MCF 10A (cell line): ENCODE data around the gene TMCC1. TPM values are rescaled to one million over a fixed set of nuclear protein-coding genes. Genes with fewer than 3 reads are reported as not detected.
"Not testable (repeated sequence)": the region's sequence is repeated elsewhere in the genome, so short reads cannot be mapped to it uniquely, and the experiment has no call there.

ENCODE experiments used
- BruUV-seq: library from RNA; stranded (reverse); fragments of 400-500 nt; replicated peaks from 2 replicates; lab custom pipeline; 2021; lab: Mats Ljungman, UMichigan
- CTCF ChIA-PET: fragments of 300-600 bp; sonication (Branson Sonifier 250); formaldehyde crosslinking; extraction: SDS; loops from one replicate; lab custom pipeline; 2021; ENCODE audit warnings: antibody characterized with exemption, inconsistent platforms; lab: Yijun Ruan, JAX
- POLR2A ChIA-PET: fragments of 300-600, 350-650 bp; sonication (Branson Sonifier 250); formaldehyde crosslinking; extraction: SDS; loops from one replicate; lab custom pipeline; 2020; ENCODE audit warnings: antibody characterized with exemption, inconsistent platforms; lab: Yijun Ruan, JAX
- DNase-seq: peaks from one replicate; pipeline ENCODE4 v3.0.0-alpha.2; 2018; ENCODE audit not compliant: unreplicated experiment
- H3K27ac Mint-ChIP-seq: one replicate; pipeline ENCODE4 v1.8.0; 2022; ENCODE audit warnings: mild to moderate bottlenecking, low read depth, mixed read lengths; ENCODE audit not compliant: unreplicated experiment
- H3K27me3 Mint-ChIP-seq: one replicate; pipeline ENCODE4 v1.8.0; 2022; ENCODE audit warnings: mixed read lengths; ENCODE audit not compliant: insufficient read depth, unreplicated experiment
- H3K36me3 Mint-ChIP-seq: one replicate; pipeline ENCODE4 v1.8.0; 2022; ENCODE audit warnings: mild to moderate bottlenecking, moderate library complexity, mixed read lengths; ENCODE audit not compliant: insufficient read depth, unreplicated experiment
- H3K4me1 Mint-ChIP-seq: one replicate; pipeline ENCODE4 v1.8.0; 2022; ENCODE audit warnings: mixed read lengths; ENCODE audit not compliant: insufficient read depth, unreplicated experiment
- H3K4me3 Mint-ChIP-seq: one replicate; pipeline ENCODE4 v1.8.0; 2022; ENCODE audit warnings: mild to moderate bottlenecking, moderate library complexity, mixed read lengths; ENCODE audit not compliant: unreplicated experiment
- H3K9me3 Mint-ChIP-seq: one replicate; pipeline ENCODE4 v1.8.0; 2022; ENCODE audit warnings: mixed read lengths; ENCODE audit not compliant: unreplicated experiment
- CTCF ChIP-seq: fragments of 200-600 bp; IDR thresholded peaks from one replicate; pipeline ENCODE4 v1.8.0; 2022; ENCODE audit warnings: antibody characterized with exemption, mild to moderate bottlenecking; ENCODE audit not compliant: unreplicated experiment
- intact Hi-C: fragments of 100-400 bp; cut with micrococcal nuclease; formaldehyde crosslinking; loops from 2 replicates; pipeline ENCODE4 v1.14.1; 2022
- total RNA-seq: library from RNA; stranded (reverse); gene quantifications from 2 replicates; pipeline ENCODE4 v1.2.3, GENCODE V29; 2022

Gene TMCC1
- total RNA-seq, 1 experiment from 2014 or later = 31.2 TPM

- peaks cover 10% of the 10 kb centered on the region for H3K36me3 Mint-ChIP-seq
- intact Hi-C loops = no loop called here
- no TSS peak for BruUV-seq
- H3K27ac Mint-ChIP-seq = no peak overlapping the region
- H3K4me3 Mint-ChIP-seq = no peak overlapping the region
- no peaks in the 10 kb centered on the region for H3K27me3 Mint-ChIP-seq
- CTCF ChIA-PET = interaction anchor here (0.6 to 1.5 kb wide), 2 partner anchors 11 to 127 kb away, joined by 3 to 4 read pairs; no protein-coding TSS in a partner anchor
- no peak for TF ChIP-seq CTCF
- DNase-seq = no peak
- peaks cover 19% of the 10 kb centered on the region for H3K4me1 Mint-ChIP-seq
- POLR2A ChIA-PET = interaction anchor here (1.1 kb wide), 1 partner anchor 11 kb away, joined by 4 read pairs; no protein-coding TSS in a partner anchor
- H3K9me3 Mint-ChIP-seq = peaks cover 7% of the 10 kb centered on the region
Observed at GRCh38 chr3:129697229-129697969, 196.1 kb downstream of the TMCC1 start.

GRCh38 chr3:129696430-129696829, 197.1 kb downstream of the TMCC1 start:
- BruUV-seq, H3K4me3 Mint-ChIP-seq, H3K36me3 Mint-ChIP-seq, DNase-seq, H3K27me3 Mint-ChIP-seq, intact Hi-C loops, H3K9me3 Mint-ChIP-seq: not testable (repeated sequence)
- H3K27ac Mint-ChIP-seq = peak overlapping the region; percentile 81
- peaks cover 19% of the 10 kb centered on the region for H3K4me1 Mint-ChIP-seq
- POLR2A ChIA-PET = interaction anchor here (1.1 kb wide), 1 partner anchor 12 kb away, joined by 4 read pairs; no protein-coding TSS in a partner anchor
- CTCF ChIA-PET = interaction anchor here (0.7 to 1.5 kb wide), 4 partner anchors 12 to 98 kb away, joined by 3 to 4 read pairs (median 4); no protein-coding TSS in a partner anchor

- H3K4me1 Mint-ChIP-seq = peaks cover 26% of the 10 kb centered on the region
- no peak overlapping the region for H3K4me3 Mint-ChIP-seq
- intact Hi-C loops = no loop called here
- peak overlapping the region; percentile 81 for H3K27ac Mint-ChIP-seq
- no peaks in the 10 kb centered on the region for H3K27me3 Mint-ChIP-seq
- peaks cover 7% of the 10 kb centered on the region for H3K9me3 Mint-ChIP-seq
- no peak for TF ChIP-seq CTCF
- CTCF ChIA-PET = no interaction called here
- no TSS peak for BruUV-seq
- H3K36me3 Mint-ChIP-seq = peaks cover 10% of the 10 kb centered on the region
- POLR2A ChIA-PET = no interaction called here
- peak; percentile 41 for DNase-seq
Observed at GRCh38 chr3:129695230-129695629, 198.3 kb downstream of the TMCC1 start.

- peak overlapping the region; percentile 9 for H3K27ac Mint-ChIP-seq
- no peak overlapping the region for H3K4me3 Mint-ChIP-seq
Observed at GRCh38 chr3:129694228-129694627, 199.3 kb downstream of the TMCC1 start.

More at GRCh38 chr3:129694228-129694627, 199.3 kb downstream of the TMCC1 start:
- intact Hi-C loops = no loop called here
- BruUV-seq = no TSS peak
- Mint-ChIP-seq H3K9me3 (peaks cover 7% of the 10 kb centered on the region), H3K27me3 (no peaks in the 10 kb centered on the region), H3K36me3 (peaks cover 10% of the 10 kb centered on the region), H3K4me1 (peaks cover 27% of the 10 kb centered on the region)
- ChIA-PET POLR2A (no interaction called here), CTCF (no interaction called here)
- peak; percentile 41 for DNase-seq
- no peak for TF ChIP-seq CTCF
